ENCODE results near the gene AUTS2.

Gene AUTS2

GRCh38 chr7:70177166-70177565 is 578.9 kb downstream of the AUTS2 start:
- CTCF ChIA-PET = interaction anchor here (0.6 kb wide), 1 partner anchor 570 kb away, joined by 3 read pairs; no protein-coding TSS in a partner anchor
- H3K27ac ChIP-seq (ENCODE audit: extremely low read depth, low read depth, low read length) = no peak overlapping the region

DNA sequence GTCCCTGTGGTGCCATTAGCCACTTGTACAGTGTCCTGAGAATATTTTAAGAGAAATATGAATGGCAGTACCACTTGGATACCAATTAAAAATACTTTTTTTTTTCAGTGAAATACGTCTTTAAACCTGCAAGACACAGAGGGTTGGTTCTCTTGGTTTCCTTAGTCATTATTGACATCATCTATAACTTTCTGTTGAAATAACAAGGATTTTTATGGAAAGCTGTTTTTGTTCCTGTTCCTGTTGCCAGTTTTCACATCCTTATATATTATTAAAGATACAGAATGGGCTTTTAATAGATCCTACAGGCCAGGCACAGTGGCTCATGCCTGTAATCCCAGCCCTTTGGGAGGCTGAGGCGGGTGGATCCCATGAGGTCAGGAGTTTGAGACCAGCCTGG is 579.9 kb downstream of the AUTS2 start:
- ChIA-PET CTCF (interaction anchor here (0.6 kb wide), 2 partner anchors 40 to 551 kb away, joined by 3 to 4 read pairs; no protein-coding TSS in a partner anchor), POLR2A (no interaction called here)
- no peaks in the 10 kb centered on the region for H3K36me3 ChIP-seq (ENCODE audit: control insufficient read depth in 2 of 2, insufficient read depth in 1 of 2, low read length in 2 of 2)
- peaks cover 7% of the 10 kb centered on the region for H3K4me1 ChIP-seq (ENCODE audit: control insufficient read depth, insufficient read depth, low read length)
- no peaks in the 10 kb centered on the region for H3K9me3 ChIP-seq (ENCODE audit: control insufficient read depth, insufficient read depth, low read depth, low read length)
- H3K27ac ChIP-seq (ENCODE audit: extremely low read depth, low read depth, low read length) = no peak overlapping the region
- TF ChIP-seq BCL6B (tag by site-specific recombination; IDR thresholded peaks at IDR 0.05) = no peak
- TF ChIP-seq KLF16 (tag by site-specific recombination; IDR thresholded peaks at IDR 0.05) = no peak
- TF ChIP-seq, protein P1, sequence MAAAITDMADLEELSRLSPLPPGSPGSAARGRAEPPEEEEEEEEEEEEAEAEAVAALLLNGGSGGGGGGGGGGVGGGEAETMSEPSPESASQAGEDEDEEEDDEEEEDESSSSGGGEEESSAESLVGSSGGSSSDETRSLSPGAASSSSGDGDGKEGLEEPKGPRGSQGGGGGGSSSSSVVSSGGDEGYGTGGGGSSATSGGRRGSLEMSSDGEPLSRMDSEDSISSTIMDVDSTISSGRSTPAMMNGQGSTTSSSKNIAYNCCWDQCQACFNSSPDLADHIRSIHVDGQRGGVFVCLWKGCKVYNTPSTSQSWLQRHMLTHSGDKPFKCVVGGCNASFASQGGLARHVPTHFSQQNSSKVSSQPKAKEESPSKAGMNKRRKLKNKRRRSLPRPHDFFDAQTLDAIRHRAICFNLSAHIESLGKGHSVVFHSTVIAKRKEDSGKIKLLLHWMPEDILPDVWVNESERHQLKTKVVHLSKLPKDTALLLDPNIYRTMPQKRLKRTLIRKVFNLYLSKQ (tag by site-specific recombination; IDR thresholded peaks at IDR 0.05; ENCODE audit: borderline replicate concordance) = no peak
- TF ChIP-seq ZNF302 (tag by site-specific recombination; IDR thresholded peaks at IDR 0.05; ENCODE audit: low read depth) = no peak
- TF ChIP-seq, protein P2, sequence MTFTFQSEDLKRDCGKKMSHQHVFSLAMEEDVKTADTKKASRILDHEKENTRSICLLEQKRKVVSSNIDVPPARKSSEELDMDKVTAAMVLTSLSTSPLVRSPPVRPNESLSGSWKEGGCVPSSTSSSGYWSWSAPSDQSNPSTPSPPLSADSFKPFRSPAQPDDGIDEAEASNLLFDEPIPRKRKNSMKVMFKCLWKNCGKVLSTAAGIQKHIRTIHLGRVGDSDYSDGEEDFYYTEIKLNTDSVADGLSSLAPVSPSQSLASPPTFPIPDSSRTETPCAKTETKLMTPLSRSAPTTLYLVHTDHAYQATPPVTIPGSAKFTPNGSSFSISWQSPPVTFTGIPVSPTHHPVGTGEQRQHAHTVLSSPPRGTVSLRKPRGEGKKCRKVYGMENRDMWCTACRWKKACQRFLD (tag by site-specific recombination; IDR thresholded peaks at IDR 0.05) = no peak
- TF ChIP-seq OSR2 (tag by site-specific recombination; IDR thresholded peaks at IDR 0.05) = no peak
- no peak for TF ChIP-seq ZNF16 (tag by site-specific recombination; IDR thresholded peaks at IDR 0.05; ENCODE audit: low read depth)
- no peak for TF ChIP-seq ZBTB7A (tag by site-specific recombination; IDR thresholded peaks at IDR 0.05; ENCODE audit: low read depth)
- TF ChIP-seq ZNF837 (tag by site-specific recombination; IDR thresholded peaks at IDR 0.05) = no peak
- TF ChIP-seq ZNF114 (tag by site-specific recombination; IDR thresholded peaks at IDR 0.05) = no peak
- TF ChIP-seq INSM2 (tag by site-specific recombination; IDR thresholded peaks at IDR 0.05) = no peak
- no peak for TF ChIP-seq SETDB1 (IDR thresholded peaks at IDR 0.05; ENCODE audit: insufficient read length, low read length)
- TF ChIP-seq ZNF654 (tag by site-specific recombination; IDR thresholded peaks at IDR 0.05; ENCODE audit: low read depth) = no peak
- no peak for TF ChIP-seq ZBTB10 (tag by site-specific recombination; IDR thresholded peaks at IDR 0.05)
- no peak overlapping the region for H3K4me3 ChIP-seq (ENCODE audit: low read depth, low read length)

More at GRCh38 chr7:70177166-70177565, 578.9 kb downstream of the AUTS2 start:
- no peak overlapping the region for H3K4me3 ChIP-seq (ENCODE audit: low read depth, low read length)
- TF ChIP-seq BCL11B (tag by site-specific recombination; IDR thresholded peaks at IDR 0.05; ENCODE audit: low read depth) = no peak
- no peak for TF ChIP-seq OVOL3 (tag by site-specific recombination; IDR thresholded peaks at IDR 0.05)
- TF ChIP-seq ZNF701 (tag by site-specific recombination; IDR thresholded peaks at IDR 0.05) = no peak
- TF ChIP-seq WT1 (tag by site-specific recombination; IDR thresholded peaks at IDR 0.05) = no peak
- TF ChIP-seq ZNF558 (tag by site-specific recombination; IDR thresholded peaks at IDR 0.05) = no peak
- TF ChIP-seq TCF7L2 (IDR thresholded peaks at IDR 0.05; ENCODE audit: borderline replicate concordance, low read depth, low read length) = no peak
- TF ChIP-seq PRDM1 (tag by site-specific recombination; IDR thresholded peaks at IDR 0.05) = no peak
- no peak for TF ChIP-seq ZFP3 (tag by site-specific recombination; IDR thresholded peaks at IDR 0.05; ENCODE audit: low read depth)
- TF ChIP-seq ZNF239 (tag by site-specific recombination; IDR thresholded peaks at IDR 0.05) = no peak
- TF ChIP-seq, protein P3, sequence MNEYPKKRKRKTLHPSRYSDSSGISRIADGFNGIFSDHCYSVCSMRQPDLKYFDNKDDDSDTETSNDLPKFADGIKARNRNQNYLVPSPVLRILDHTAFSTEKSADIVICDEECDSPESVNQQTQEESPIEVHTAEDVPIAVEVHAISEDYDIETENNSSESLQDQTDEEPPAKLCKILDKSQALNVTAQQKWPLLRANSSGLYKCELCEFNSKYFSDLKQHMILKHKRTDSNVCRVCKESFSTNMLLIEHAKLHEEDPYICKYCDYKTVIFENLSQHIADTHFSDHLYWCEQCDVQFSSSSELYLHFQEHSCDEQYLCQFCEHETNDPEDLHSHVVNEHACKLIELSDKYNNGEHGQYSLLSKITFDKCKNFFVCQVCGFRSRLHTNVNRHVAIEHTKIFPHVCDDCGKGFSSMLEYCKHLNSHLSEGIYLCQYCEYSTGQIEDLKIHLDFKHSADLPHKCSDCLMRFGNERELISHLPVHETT (tag by site-specific recombination; IDR thresholded peaks at IDR 0.05) = no peak
- no peak for TF ChIP-seq ZNF843 (tag by site-specific recombination; IDR thresholded peaks at IDR 0.05)
- peaks cover 3% of the 10 kb centered on the region; the same call in 1 of the 2 replicates for H3K4me1 ChIP-seq (ENCODE audit: control insufficient read depth, insufficient read depth, low read length)
- H3K9me3 ChIP-seq (ENCODE audit: control insufficient read depth, insufficient read depth, low read depth, low read length) = no peaks in the 10 kb centered on the region
- no peaks in the 10 kb centered on the region for H3K36me3 ChIP-seq (ENCODE audit: control insufficient read depth in 2 of 2, insufficient read depth in 1 of 2, low read length in 2 of 2)
- POLR2A ChIA-PET = no interaction called here
